Measurements from ENCODE around the gene GALNT17.
"Not testable (repeated sequence)": the region's sequence is repeated elsewhere in the genome, so short reads cannot be mapped to it uniquely, and the experiment has no call there.

The GALNT17 gene

GRCh38 chr7:71165708-71166107 is 33.8 kb downstream of the GALNT17 start:
- no peak for DNase-seq (ENCODE audit: low spot score)

DNA sequence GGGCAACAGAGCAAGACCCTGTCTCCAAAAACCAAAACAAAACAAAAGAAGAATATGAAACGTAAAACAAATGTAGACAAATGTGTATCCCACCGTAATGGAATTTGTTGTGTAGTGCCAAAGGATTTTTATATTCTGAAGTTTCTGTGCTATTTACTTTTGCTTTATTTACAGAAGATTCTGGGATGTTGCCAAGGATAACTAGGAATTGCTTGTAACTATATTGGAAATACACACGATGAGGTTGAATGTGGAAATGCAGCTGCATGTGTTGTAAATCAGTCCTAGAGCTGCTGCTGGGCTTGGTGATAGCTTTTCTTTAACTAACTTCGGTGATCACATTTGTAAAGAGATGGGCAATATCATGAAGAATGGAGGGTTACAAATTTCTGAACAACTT is 39.5 kb downstream of the GALNT17 start:
- DNase-seq (ENCODE audit: low spot score) = no peak

DNA sequence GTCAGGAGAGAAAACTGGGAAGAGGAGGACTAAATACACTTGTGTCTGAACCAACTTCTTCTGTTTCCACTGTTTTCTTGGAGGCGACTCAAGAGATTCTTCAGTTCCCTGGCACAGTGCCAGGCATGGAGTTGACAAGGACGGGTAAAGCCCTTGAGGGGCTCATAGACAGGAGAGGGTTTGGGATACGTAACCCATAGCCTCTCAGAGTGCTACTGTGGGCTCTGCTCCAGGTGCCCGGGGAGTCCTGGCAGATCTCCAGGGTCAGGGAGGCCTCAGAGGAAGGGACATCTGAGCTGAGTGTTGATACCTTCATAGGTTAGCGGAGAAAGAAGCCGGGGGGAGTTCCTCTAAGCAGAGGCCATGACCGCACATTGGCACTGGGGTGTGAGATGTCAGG is 42.0 kb downstream of the GALNT17 start:
- DNase-seq (ENCODE audit: low spot score) = no peak

GRCh38 chr7:71182438-71182935 is 50.5 kb downstream of the GALNT17 start:
- DNase-seq (ENCODE audit: low spot score) = no peak

GRCh38 chr7:71184136-71184535 is 52.2 kb downstream of the GALNT17 start:
- DNase-seq (ENCODE audit: low spot score) = no peak

DNA sequence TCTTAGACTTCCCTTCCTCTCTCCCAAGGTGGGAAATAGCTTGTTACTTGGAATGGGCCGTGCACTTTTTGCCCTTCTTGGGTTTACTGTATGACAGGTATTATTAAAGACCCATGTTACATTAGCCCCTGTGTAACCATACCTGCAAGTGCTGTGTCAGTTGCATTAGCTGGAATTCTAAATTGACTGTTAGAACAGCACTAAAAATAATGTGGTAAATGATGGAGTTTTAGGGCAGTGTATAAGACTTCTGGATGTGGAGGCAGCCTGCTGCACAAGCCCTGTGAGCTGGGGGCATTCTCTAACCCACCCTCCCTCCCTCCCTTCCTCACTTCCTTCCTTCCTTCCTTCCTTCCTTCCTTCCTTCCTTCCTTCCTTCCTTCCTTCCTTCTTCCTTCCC is 52.7 kb downstream of the GALNT17 start:
- no peak for DNase-seq (ENCODE audit: low spot score)

DNA sequence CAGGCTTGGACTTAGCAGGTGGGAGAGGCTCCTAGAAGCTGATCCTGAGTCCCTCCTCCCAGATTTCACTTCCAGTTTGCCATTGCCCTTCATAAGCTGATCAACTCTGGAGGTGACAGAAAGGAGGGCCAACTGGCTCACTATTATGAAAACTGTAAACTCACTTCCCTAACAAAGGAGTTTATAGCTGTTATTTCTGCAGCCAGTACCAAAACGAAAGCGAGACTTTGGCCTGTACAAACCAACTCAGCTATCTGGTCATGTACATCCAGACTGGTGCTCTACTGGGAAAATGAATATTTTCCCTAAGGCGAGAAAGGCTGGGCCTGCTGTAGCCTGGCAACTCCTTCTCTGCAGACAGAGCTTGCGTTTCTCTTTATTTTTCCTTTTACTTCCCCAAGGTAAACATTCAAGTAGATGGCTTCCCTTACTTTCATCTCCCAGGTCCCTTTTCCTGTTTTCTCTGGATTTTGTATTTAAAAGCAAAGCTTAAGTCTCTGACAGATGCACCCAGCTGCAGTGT is 54.7 kb downstream of the GALNT17 start:
- no peak for DNase-seq (ENCODE audit: low spot score)

DNA sequence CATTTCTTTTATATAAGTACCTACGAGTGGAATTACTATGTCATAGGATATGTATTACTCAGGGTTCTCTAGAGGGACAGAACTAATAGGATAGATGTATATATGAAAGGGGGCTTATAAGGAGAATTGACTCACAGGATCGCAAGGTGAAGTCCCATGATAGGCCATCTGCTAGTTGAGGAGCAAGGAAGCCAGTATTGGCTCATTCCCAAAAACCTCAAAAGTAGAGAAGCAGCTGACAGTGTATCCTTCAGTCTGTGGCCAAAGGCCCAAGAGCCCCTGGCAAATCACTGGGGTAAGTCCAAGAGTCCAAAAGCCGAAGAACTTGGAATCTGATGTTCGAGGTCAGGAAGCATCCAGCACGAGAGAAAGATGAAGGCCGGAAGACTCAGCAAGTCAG is 59.8 kb downstream of the GALNT17 start:
- no peak for DNase-seq (ENCODE audit: low spot score)

- DNase-seq (ENCODE audit: low spot score) = no peak
Observed at GRCh38 chr7:71193099-71193810, 61.3 kb downstream of the GALNT17 start.

DNA sequence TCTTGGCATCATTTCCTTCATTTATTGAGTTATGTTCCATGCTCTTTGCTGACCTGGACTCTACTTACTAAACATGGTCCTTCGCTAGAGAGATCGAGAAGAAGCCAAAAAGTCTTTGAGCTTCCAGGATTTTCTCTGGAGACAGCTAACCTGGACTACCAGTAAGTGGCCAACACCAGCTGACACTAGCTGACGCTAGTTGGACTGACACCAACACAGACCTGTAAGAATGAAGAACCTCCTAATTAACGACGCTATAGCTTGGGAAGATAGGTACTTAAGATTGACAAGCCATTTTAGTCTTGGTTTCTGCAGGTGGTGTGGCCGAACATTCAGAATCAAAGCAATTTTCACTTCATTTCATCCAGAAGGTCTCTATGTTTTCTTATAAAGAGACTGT is 66.4 kb downstream of the GALNT17 start:
- no peak for DNase-seq (ENCODE audit: low spot score)

DNA sequence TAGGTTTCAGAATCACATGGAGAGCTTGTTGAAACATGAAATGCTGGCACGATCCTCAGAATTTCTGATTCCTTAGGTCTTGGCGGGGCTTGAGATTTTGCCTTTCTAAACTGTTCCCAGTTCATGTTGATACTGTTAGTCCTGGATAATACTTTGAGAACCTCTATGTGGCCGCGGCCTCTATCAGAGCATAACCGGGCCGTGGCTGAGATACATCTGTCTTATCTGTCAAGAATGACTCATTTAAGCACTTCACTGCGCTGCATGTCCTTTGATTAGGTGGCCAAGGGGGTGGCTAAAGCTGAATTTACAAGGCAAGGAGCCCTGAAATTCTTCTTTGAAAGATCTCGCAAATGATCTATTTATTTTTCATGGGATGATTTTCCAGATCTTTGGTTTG is 66.9 kb downstream of the GALNT17 start:
- DNase-seq (ENCODE audit: low spot score) = no peak

DNA sequence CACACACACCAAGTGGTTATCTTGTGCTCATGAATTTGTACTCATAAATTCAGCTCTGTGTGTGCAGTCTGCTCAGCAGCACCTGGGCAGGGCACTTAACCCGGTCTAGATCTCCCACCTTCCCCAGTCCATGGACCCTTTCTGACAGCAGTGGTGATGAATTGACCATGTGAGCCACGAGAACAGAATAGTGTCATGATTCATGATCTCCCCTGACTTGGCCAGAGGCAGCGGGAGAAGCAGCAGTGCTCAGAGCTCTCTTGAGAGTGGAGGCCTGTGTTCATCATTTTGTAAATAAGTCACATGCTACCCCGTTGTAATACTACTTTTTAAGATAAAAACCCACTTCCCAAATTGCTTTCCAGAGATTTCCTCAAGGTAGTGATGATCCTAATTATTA is 74.2 kb downstream of the GALNT17 start:
- DNase-seq (ENCODE audit: low spot score) = no peak

GRCh38 chr7:71208881-71209280 is 76.9 kb downstream of the GALNT17 start:
- DNase-seq (ENCODE audit: low spot score) = no peak

GRCh38 chr7:71209484-71209883 is 77.5 kb downstream of the GALNT17 start:
- DNase-seq (ENCODE audit: low spot score) = not testable (repeated sequence)

DNA sequence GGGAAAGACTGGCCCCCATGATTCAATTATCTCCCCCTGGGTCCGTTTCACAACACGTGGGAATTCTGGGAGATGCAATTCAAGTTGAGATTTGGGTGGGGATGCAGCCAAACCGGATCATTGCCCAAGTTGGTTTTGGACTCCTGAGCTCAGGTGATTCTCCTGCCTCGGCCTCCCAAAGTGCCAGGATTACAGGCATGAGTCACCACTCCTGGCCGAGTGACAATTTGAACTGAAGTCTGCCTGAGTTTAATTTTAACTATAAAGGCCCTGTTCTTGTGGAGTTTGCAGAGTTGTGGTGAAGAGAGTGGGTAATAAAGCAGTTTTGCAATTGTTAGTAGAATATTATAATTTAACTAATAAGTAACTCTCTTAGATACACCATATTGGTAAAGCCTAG is 78.3 kb downstream of the GALNT17 start:
- DNase-seq (ENCODE audit: low spot score) = no peak

DNA sequence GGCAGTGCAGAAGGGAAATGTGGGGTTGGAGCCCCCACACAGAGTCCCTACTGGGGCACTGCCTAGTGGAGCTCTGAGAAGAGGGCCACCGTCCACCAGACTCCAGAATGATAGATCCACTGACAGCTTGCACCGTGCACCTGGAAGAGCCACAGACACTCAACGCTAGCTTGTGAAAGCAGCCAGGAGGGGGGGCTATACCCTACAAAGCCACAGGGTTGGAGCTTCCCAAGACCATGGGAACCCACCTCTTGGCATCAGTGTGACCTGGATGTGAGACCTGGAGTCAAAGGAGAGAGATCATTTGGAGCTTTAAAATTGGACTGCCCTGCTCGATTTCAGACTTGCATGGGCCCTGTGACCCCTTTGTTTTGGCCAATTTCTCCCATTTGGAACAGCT is 80.5 kb downstream of the GALNT17 start:
- DNase-seq (ENCODE audit: low spot score) = not testable (repeated sequence)

DNA sequence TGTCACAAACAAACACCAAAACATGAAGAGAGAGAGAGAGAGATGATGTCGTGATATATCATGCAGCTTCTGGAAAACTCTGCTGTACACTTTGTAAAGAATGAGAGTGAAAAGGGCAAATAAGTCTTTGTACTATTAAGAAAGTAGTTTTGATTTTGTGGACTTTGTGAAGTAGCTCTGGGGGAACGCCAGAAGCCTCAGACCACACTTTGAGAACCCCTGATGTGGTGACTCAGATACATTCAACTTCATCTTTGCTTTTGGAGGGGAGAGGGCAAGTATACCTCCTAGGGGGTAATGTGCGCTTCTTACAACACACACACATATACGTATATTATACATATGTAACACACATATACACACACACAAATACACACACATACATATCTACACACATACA is 84.3 kb downstream of the GALNT17 start:
- no peak for DNase-seq (ENCODE audit: low spot score)

GRCh38 chr7:71220210-71220695 is 88.3 kb downstream of the GALNT17 start:
- DNase-seq (ENCODE audit: low spot score) = no peak

- DNase-seq (ENCODE audit: low spot score) = no peak
Observed at GRCh38 chr7:71221049-71221448, 89.1 kb downstream of the GALNT17 start.

DNA sequence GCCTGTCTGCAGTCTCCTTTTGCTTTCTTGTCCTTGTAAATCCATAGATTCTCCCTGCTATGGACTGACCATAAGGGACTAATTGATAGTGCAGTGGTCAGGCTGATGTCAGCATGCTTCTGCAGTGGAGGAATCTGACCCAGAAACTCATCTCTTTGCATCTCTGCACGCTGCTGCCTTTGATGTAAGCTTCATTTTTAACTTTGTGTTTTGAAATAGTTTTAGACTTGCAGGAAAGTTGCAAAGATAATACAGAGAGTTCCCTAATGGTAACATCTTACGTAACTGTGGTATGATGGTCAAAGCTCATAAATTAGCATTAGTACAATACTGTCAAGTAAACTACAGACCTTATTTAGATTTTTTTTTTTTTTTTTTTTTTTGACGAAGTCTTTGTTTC is 89.6 kb downstream of the GALNT17 start:
- no peak for DNase-seq (ENCODE audit: low spot score)

DNA sequence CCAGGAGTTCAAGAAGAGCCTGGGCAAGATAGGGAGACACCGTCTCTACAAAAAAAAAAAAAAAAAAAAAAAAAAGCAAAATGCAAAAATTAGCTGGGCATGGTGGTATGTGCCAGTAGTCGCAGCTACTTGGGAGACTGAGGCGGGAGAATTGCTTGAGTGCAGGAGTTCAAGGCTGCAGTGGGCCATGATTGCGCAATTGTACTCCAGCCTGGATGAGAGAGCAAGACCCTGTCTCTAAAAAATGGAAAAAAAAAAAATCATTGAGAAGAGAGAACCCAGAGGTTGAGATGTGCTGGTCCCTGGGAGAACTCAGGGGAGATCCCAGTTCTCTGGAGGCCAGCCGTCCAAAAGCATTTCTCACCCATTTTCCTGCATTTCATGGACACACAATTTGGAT is 95.2 kb downstream of the GALNT17 start:
- no peak for DNase-seq (ENCODE audit: low spot score)

DNA sequence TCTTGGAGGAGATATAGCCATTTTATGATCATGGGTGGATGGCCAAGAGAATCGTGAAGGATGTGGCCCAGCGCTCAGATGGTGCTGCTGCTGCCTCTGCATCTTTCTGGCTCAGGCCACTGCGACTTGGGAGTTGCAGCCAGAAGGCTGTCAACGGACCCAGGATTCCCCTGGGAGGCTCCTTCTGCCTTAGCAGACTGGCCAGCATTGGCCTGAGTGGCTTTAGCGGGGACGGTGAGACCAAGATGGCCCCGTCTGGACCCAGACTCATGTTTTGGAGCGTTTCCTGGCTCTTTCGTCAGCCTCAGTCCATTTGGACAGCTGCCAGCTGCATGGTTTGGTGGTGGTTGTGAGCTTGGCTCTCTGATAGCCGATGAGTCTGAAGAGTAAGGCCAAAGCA is 97.2 kb downstream of the GALNT17 start:
- DNase-seq (ENCODE audit: low spot score) = no peak

DNA sequence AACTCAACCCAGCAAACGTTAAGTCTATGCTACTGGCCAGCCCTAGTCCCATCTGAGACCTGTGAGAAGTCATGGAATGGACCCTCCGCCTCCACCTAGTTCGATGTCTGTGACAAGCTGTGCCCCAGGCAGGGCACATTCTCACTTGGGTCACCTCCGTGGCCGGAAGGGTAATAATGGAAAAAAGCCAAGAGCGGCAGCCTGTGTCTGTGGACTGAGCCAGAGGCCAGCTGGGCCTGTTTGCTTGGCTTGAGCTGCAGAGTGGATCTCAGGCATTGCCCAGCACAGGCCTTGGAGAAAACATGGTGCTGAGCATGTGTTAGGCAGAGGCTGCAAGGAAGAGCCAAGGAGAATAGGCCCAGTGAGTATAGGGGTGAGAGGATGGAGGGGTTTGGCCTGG is 97.8 kb downstream of the GALNT17 start:
- DNase-seq (ENCODE audit: low spot score) = no peak

DNA sequence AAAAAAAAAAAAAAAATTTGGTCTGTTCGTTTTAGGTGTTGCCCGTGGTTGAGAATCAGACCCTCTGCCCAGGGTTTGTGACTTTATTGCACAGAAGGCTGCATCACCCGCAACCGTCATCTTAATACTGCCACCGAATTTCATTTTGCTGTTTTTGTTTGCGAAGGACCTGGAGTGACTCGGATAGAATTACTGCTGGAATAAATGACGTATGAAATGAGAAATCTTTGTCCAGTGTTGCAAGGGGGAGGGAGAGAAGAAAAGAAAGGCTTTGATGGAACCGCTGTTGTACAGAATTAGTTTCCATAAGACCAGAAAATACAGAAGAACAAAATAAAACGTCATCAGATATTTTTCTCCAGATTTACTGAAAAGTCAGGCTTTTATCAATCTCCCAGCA is 103.3 kb downstream of the GALNT17 start:
- no peak for DNase-seq (ENCODE audit: low spot score)

Data from NAMALWA (cell line).